Measurements from ENCODE around the gene FAAP100.

GRCh38 chr17:81575836-81576235 is 23.7 kb upstream of the FAAP100 start:
- TF ChIP-seq CTCF (IDR thresholded peaks at IDR 0.05) (no peak), POLR2A (IDR thresholded peaks at IDR 0.05) (no peak), EP300 (IDR thresholded peaks at IDR 0.05) (no peak)

Measured in ovary (tissue), 3 donors.